DOHH2 (cell line): ENCODE data around the gene TRMT5.

Source experiments
- EZH2phosphoT487 ChIP-seq: fragments of 200-600 bp; sonication (generic); IDR thresholded peaks from 2 replicates; pipeline ENCODE4 v1.6.1; 2017; ENCODE audit warnings: borderline replicate concordance, mild to moderate bottlenecking, antibody characterized with exemption, low read length, moderate library complexity, mixed read lengths
- TF ChIP-seq, protein P1 (sequence below): fragments of 200-600 bp; sonication (generic); IDR thresholded peaks from one replicate; pipeline ENCODE4 v1.5.1; 2014; ENCODE audit warnings: antibody characterized with exemption, mild to moderate bottlenecking, low read depth, low read length; ENCODE audit not compliant: poor library complexity, severe bottlenecking

DNA sequence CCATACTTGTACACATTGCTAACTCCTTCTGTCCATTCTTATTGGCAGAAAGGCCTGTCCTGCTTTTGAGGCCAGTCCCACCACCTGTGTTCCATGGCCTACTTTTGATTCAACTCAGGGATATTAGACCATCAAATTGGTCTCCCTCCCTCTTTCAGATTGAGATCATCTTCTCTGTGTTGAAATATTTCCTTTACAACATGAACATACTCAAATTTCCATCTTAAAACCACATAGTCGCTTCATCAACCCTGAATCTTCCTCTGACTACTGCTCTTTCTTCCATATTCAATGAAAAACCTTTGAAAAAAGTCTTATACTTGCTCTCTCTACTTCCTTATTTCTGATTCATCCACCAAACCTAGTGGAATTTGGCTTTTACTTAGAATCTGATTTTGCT, 34.9 kb downstream of the TRMT5 start:
- TF ChIP-seq, protein P1, sequence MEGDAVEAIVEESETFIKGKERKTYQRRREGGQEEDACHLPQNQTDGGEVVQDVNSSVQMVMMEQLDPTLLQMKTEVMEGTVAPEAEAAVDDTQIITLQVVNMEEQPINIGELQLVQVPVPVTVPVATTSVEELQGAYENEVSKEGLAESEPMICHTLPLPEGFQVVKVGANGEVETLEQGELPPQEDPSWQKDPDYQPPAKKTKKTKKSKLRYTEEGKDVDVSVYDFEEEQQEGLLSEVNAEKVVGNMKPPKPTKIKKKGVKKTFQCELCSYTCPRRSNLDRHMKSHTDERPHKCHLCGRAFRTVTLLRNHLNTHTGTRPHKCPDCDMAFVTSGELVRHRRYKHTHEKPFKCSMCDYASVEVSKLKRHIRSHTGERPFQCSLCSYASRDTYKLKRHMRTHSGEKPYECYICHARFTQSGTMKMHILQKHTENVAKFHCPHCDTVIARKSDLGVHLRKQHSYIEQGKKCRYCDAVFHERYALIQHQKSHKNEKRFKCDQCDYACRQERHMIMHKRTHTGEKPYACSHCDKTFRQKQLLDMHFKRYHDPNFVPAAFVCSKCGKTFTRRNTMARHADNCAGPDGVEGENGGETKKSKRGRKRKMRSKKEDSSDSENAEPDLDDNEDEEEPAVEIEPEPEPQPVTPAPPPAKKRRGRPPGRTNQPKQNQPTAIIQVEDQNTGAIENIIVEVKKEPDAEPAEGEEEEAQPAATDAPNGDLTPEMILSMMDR = no peak
- TF ChIP-seq EZH2phosphoT487 = no peak
